Measurements from ENCODE around the gene EIF3A. TPM values are rescaled to one million over a fixed set of nuclear protein-coding genes. Genes with fewer than 3 reads are reported as not detected.

The EIF3A gene
- total and polyA plus RNA-seq, 3 donors from 2014 or later, result 71.1 to 97.0 (median 91.2) TPM

DNA sequence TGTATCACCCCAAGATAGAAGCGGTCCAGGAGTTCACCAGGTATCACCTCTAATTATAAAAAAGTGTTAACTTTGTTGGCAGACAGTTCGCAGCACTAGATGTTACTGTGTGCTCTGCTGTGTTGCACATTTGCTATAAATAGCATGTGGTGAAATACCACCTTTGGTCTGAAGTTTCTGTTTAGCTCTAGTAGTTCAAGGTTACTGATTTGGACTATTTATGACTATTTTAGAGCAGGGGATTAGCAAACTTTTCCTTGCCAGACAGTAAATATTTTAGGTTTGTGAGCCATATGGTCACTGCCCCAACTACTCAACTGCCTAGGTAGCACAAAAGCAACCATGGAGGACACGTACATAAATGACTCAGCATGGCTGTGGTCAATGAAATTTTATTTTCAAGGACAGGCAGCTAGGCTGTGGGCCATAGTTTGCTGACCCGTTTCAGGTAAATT, 39.8 kb upstream of the EIF3A start:
- Histone ChIP-seq H3K4me3 (no peak overlapping the region), H3K27me3 (no peaks in the 10 kb centered on the region), H3K27ac (no peak overlapping the region), H3K4me1 (peaks cover 8% of the 10 kb centered on the region), H3K36me3 (ENCODE audit: low read depth, missing control alignments) (no peaks in the 10 kb centered on the region), H3K9me3 (no peaks in the 10 kb centered on the region)
- WGBS, 2 donors, result 36 to 39% methylated on average over 4 of the region's 4 CpGs
- TF ChIP-seq POLR2A (IDR thresholded peaks at IDR 0.05), result no peak
- TF ChIP-seq, protein P1, sequence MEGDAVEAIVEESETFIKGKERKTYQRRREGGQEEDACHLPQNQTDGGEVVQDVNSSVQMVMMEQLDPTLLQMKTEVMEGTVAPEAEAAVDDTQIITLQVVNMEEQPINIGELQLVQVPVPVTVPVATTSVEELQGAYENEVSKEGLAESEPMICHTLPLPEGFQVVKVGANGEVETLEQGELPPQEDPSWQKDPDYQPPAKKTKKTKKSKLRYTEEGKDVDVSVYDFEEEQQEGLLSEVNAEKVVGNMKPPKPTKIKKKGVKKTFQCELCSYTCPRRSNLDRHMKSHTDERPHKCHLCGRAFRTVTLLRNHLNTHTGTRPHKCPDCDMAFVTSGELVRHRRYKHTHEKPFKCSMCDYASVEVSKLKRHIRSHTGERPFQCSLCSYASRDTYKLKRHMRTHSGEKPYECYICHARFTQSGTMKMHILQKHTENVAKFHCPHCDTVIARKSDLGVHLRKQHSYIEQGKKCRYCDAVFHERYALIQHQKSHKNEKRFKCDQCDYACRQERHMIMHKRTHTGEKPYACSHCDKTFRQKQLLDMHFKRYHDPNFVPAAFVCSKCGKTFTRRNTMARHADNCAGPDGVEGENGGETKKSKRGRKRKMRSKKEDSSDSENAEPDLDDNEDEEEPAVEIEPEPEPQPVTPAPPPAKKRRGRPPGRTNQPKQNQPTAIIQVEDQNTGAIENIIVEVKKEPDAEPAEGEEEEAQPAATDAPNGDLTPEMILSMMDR (IDR thresholded peaks at IDR 0.05), result no peak
- no peak for DNase-seq
- intact Hi-C loops (cut with DNase I; ENCODE audit: low total_unique reads), result no loop called here

DNA sequence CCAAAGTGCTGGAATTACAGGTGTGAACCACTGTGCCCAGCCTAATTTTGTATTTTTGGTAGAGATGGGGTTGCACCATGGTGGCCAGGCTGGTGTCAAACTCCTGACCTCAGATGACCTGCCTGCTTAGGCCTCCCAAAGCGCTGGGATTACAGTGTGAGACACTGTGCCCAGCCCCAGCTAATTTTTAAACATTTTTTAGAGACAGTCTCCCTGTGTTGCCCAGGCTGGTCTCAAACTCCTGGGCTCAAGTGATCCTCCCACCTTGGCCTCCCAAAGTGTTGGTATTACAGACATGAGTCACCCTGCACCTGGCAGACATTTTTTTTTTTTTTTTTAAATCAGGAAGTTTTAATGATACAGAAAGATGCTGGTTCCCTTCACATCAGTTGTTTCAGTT, 38.8 kb upstream of the EIF3A start:
- no peak for DNase-seq
- Histone ChIP-seq H3K27me3 (no peaks in the 10 kb centered on the region), H3K4me1 (peaks cover 8% of the 10 kb centered on the region), H3K9me3 (no peaks in the 10 kb centered on the region), H3K36me3 (ENCODE audit: low read depth, missing control alignments) (no peaks in the 10 kb centered on the region), H3K4me3 (no peak overlapping the region), H3K27ac (no peak overlapping the region)
- TF ChIP-seq, protein P1 (IDR thresholded peaks at IDR 0.05), result no peak
- no peak for TF ChIP-seq POLR2A (IDR thresholded peaks at IDR 0.05)
- intact Hi-C loops (cut with DNase I; ENCODE audit: low total_unique reads), result no loop called here
- WGBS, 2 donors, result 96 to 100% methylated on average over 1 of the region's 1 CpG

DNA sequence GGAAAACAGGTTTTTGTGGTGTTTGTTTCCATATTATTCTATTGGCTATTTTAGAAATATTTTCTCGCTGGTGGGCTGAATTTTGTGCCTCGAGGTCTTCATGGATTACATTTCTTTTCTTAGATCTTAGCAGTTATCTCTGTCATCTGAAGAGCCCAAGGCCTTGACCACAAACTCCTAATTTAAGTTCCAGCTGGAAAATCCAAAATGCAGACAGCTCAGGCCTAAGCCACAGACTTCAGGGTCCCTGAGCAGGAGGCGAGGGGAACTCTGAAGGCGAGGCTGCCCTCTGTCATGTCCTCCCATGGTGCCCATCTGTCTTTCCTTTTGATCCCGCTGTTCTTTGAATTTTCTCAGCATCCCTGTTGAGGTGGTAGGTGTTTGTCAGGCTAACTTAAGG, 37.6 kb upstream of the EIF3A start:
- Histone ChIP-seq H3K4me1 (peaks cover 8% of the 10 kb centered on the region), H3K27me3 (no peaks in the 10 kb centered on the region), H3K36me3 (ENCODE audit: low read depth, missing control alignments) (no peaks in the 10 kb centered on the region), H3K27ac (no peak overlapping the region), H3K9me3 (no peaks in the 10 kb centered on the region), H3K4me3 (no peak overlapping the region)
- no peak for TF ChIP-seq POLR2A (IDR thresholded peaks at IDR 0.05)
- TF ChIP-seq, protein P1 (IDR thresholded peaks at IDR 0.05), result no peak
- WGBS, 2 donors, result 94 to 95% methylated on average over 5 of the region's 5 CpGs
- DNase-seq, result no peak
- intact Hi-C loops (cut with DNase I; ENCODE audit: low total_unique reads), result no loop called here

DNA sequence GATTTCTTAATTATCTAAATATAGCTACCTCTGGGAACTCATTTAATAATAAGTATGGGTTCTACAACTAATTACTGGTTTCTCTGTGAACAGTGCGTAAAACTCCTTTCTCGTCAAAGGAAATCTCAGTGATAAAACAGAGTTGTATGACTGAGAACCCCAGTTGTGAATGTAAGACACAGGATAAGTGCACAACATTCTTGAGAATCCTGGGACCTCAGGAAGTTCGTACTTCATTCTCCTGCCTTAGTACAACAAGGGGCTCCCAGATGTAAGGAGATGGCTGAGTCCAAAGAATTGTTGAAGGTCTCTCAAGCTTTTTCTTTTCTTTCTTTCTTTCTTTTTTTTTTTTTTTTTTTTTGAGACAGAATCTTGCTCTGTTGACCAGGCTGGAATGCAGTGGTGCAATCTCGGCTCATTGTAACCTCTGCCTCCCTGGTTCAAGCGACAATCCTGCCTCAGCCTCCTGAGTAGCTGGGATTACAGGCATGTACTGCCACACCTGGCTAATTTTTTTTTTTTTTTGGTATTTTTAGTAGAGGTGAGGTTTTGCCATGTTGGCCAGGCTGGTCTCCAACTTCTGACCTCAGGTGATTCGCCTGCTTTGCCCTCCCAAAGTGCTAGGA, 35.8 kb upstream of the EIF3A start:
- intact Hi-C loops (cut with DNase I; ENCODE audit: low total_unique reads), result no loop called here
- DNase-seq, result no peak
- 94 to 97% methylated on average over 6 of the region's 6 CpGs for WGBS, 2 donors
- Histone ChIP-seq H3K4me3 (no peak overlapping the region), H3K36me3 (ENCODE audit: low read depth, missing control alignments) (no peaks in the 10 kb centered on the region), H3K27me3 (no peaks in the 10 kb centered on the region), H3K4me1 (peaks cover 8% of the 10 kb centered on the region), H3K27ac (no peak overlapping the region), H3K9me3 (no peaks in the 10 kb centered on the region)
- TF ChIP-seq POLR2A (IDR thresholded peaks at IDR 0.05), result no peak
- TF ChIP-seq, protein P1 (IDR thresholded peaks at IDR 0.05), result no peak

DNA sequence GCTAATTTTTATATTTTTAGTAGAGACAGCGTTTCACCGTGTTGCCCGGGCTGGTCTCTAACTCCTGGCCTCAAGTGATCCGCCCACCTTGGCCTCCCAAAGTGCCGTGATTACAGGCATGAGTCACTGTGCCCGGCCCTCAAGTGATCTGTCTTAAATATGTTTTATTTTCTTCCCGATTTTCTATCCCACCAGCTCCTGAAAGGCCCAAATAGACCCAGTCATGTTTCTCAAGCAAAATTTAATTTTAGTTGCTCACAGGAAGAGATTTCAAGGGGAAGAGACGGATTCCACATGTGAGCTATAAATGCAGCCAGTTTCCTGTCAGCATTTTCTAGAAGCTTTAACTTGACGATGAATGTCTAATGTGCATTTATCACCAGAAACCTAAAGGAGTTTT, 35.3 kb upstream of the EIF3A start:
- Histone ChIP-seq H3K4me3 (no peak overlapping the region), H3K9me3 (no peaks in the 10 kb centered on the region), H3K27me3 (no peaks in the 10 kb centered on the region), H3K4me1 (peaks cover 8% of the 10 kb centered on the region), H3K27ac (no peak overlapping the region), H3K36me3 (ENCODE audit: low read depth, missing control alignments) (no peaks in the 10 kb centered on the region)
- TF ChIP-seq, protein P1 (IDR thresholded peaks at IDR 0.05), result no peak
- no peak for TF ChIP-seq POLR2A (IDR thresholded peaks at IDR 0.05)
- 88 to 92% methylated on average over 9 of the region's 9 CpGs for WGBS, 2 donors
- DNase-seq, result no peak
- intact Hi-C loops (cut with DNase I; ENCODE audit: low total_unique reads), result no loop called here

Data from testis (tissue), 3 donors.